Bronchial epithelial cell (primary cell): ENCODE results near the gene MYO1A. TPM values are rescaled to one million over a fixed set of nuclear protein-coding genes. Genes with fewer than 3 reads are reported as not detected.

Experiments
- DNase-seq: peaks from one replicate; pipeline ENCODE4 v3.0.0-alpha.2; 2010; ENCODE audit warnings: low read depth
- FAIRE-seq: peaks from 2 replicates; lab custom pipeline; 2011; peaks lifted over from hg19 to GRCh38; lab: Jason Lieb, UNC
- H3K27me3 ChIP-seq: 2 replicates; pipeline ENCODE4 v1.5.1; 2011; ENCODE audit warnings: low read length; ENCODE audit not compliant: control insufficient read depth, insufficient read depth
- H3K36me3 ChIP-seq: 2 replicates; pipeline ENCODE4 v1.5.1; 2011; ENCODE audit warnings: low read length; ENCODE audit not compliant: control insufficient read depth, insufficient read depth
- H3K4me3 ChIP-seq: 2 replicates; pipeline ENCODE4 v1.5.1; 2011; ENCODE audit warnings: mild to moderate bottlenecking, low read depth, low read length, control low read depth
- total RNA-seq: library from RNA; depleted of rRNA; stranded (reverse); fragments of >200 nt; gene quantifications from 2 replicates; pipeline ENCODE4 v1.2.1, GENCODE V29; 2014
- TF ChIP-seq, protein P1 (sequence below): IDR thresholded peaks from 2 replicates; pipeline ENCODE4 v1.5.1; 2011; ENCODE audit warnings: mild to moderate bottlenecking, moderate library complexity, low read length, control low read depth, inconsistent platforms; ENCODE audit not compliant: insufficient read depth, severe bottlenecking

The MYO1A gene
- total RNA-seq, 1 donor from 2014 or later = under 0.01 TPM

DNA sequence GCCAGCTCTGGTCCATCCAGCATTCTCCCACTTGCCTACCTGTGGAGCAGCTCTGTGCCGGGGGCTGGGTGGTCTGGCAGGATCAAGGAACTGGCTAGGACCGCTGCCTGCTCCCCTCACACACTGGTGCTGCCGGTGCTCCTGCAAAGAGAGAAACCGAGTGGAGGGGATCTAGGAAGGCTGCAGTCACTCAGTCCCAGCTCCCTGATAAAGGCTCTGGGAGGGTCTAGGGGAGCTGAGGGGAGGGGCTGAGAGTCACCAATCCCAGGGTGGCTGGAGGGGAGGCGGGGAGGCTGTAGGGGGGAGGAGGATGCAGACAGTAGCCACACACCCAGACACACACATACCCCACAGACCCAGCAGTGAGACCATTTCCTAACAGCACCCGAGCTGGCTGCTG, 33.6 kb downstream of the MYO1A start, which contains the start of gene TAC3:
TAC3 (minus strand) TSS at position 182 of the 400 bp plus-strand sequence. CDS start 732 bp downstream, outside the sequence.
- no peaks in the 10 kb centered on the region for H3K36me3 ChIP-seq
- DNase-seq (no peak), FAIRE-seq (no peak)
- H3K4me3 ChIP-seq = no peak within 1 kb of the TSS
- TF ChIP-seq, protein P1, sequence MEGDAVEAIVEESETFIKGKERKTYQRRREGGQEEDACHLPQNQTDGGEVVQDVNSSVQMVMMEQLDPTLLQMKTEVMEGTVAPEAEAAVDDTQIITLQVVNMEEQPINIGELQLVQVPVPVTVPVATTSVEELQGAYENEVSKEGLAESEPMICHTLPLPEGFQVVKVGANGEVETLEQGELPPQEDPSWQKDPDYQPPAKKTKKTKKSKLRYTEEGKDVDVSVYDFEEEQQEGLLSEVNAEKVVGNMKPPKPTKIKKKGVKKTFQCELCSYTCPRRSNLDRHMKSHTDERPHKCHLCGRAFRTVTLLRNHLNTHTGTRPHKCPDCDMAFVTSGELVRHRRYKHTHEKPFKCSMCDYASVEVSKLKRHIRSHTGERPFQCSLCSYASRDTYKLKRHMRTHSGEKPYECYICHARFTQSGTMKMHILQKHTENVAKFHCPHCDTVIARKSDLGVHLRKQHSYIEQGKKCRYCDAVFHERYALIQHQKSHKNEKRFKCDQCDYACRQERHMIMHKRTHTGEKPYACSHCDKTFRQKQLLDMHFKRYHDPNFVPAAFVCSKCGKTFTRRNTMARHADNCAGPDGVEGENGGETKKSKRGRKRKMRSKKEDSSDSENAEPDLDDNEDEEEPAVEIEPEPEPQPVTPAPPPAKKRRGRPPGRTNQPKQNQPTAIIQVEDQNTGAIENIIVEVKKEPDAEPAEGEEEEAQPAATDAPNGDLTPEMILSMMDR = no peak
- peaks cover 11% of the 10 kb centered on the region for H3K27me3 ChIP-seq

DNA sequence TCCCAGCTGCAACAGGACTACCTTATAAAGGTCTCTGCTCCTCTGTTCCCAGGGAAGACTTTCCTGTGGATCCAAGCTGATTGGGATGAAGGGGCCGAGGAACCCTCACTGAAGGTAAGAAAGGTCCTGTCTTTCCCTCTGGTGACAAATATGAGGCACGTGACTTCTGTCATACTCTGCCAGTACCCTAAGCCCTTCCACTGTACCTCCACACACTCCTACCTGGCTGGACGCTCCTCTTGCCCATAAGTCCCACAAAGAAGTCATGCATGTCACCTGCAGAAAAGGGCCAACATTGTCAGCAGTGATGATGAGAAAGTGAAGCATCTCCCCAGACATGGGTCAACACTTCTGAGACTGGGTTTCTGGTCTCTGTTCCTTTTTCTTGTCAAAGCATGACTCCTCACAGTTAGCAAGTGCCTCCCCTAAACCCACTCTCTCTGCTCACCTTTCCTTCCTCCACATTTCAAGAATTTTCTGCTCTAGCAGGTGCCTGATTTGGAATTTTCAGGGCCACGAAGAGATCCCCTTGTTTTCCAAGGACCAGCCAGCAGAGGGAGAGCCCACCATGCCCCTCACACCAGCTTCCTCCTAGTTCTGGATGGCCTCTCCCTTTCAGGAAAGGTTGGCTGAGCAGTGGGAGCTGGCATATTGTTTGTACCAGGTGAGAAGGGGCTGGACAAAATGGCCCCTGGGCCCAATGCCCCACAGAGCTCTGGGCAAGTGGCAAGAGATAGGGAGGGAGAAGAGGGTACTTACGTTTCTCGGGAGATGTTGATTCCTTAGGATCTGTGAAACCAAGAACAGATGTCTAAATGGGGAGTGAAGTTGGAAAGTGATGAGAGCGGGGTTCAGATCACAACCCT, 37.1 kb downstream of the MYO1A start:
- no peak for FAIRE-seq
- no peak overlapping the region for H3K4me3 ChIP-seq
- peaks cover 11% of the 10 kb centered on the region for H3K27me3 ChIP-seq
- H3K36me3 ChIP-seq = no peaks in the 10 kb centered on the region
- no peak for DNase-seq
- TF ChIP-seq, protein P1 = no peak

- no peak overlapping the region for H3K4me3 ChIP-seq
- no peaks in the 10 kb centered on the region for H3K36me3 ChIP-seq
- no peak for DNase-seq
- TF ChIP-seq, protein P1 = no peak
- H3K27me3 ChIP-seq = peaks cover 11% of the 10 kb centered on the region
- FAIRE-seq = no peak
Measured at GRCh38 chr12:57011438-57012424, 38.2 kb downstream of the MYO1A start.

DNA sequence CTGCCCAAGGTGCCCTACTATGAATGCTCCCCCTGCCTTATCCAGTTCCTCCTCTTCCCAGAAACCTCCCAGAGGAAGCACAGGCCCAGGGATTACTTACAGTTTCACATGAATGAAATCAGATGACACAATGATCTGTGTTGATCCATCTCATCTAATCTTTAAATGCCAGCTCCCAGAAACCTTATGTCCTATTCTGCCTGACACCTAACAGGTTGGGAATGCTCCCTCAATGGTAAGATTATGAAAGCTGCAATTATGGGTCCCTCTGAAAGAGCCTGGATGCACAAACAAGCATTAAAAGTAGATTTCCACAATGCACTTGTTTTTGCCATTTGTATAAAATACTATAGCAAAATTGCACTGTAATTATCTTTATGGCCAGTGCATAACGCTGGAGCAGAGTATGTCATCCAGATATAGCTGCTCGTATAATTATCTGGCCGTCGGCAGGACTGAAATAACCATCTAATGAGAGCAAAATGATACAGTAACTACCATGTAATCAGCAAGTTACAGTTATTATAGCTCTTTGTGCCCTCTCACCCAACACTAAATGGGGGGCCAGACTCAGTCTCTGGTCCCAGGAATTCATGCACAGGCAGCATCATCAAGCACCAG, 39.2 kb downstream of the MYO1A start:
- TF ChIP-seq, protein P1 = no peak
- no peak for DNase-seq
- FAIRE-seq = no peak

GRCh38 chr12:57009949-57010626, 39.8 kb downstream of the MYO1A start:
- DNase-seq (no peak), FAIRE-seq (no peak)
- no peak overlapping the region for H3K4me3 ChIP-seq
- TF ChIP-seq, protein P1 = no peak
- peaks cover 7% of the 10 kb centered on the region for H3K27me3 ChIP-seq
- no peaks in the 10 kb centered on the region for H3K36me3 ChIP-seq

More for the DNA sequence above, 39.2 kb downstream of the MYO1A start:
- H3K4me3 ChIP-seq = no peak overlapping the region
- no peaks in the 10 kb centered on the region for H3K36me3 ChIP-seq
- peaks cover 8% of the 10 kb centered on the region for H3K27me3 ChIP-seq
